Neural progenitor cell (in vitro differentiated cells): ENCODE measurements around the gene IQCF6. TPM values are rescaled to one million over a fixed set of nuclear protein-coding genes. Genes with fewer than 3 reads are reported as not detected.
"Not testable (repeated sequence)": the region's sequence is repeated elsewhere in the genome, so short reads cannot be mapped to it uniquely, and the experiment has no call there.

Source experiments
- DNase-seq: peaks from one replicate; pipeline ENCODE4 v3.0.0-alpha.2; 2016; ENCODE audit warnings: low spot score
- H2AFZ ChIP-seq: fragments of 200-600 bp; sonication (generic); replicated peaks from 2 replicates; pipeline ENCODE4 v1.6.1; 2016; ENCODE audit warnings: antibody characterized with exemption
- H3F3A ChIP-seq: fragments of 200-600 bp; sonication (generic); 2 replicates; pipeline ENCODE4 v1.6.1; 2016; ENCODE audit warnings: antibody characterized with exemption, low read depth
- H3K27ac ChIP-seq: fragments of 200-600 bp; sonication (generic); 2 replicates; pipeline ENCODE4 v1.5.1; 2016; ENCODE audit warnings: mild to moderate bottlenecking
- H3K27me3 ChIP-seq: fragments of 200-600 bp; sonication (generic); 2 replicates; pipeline ENCODE4 v1.6.1; 2016; ENCODE audit warnings: mild to moderate bottlenecking, moderate library complexity
- H3K36me3 ChIP-seq: fragments of 200-600 bp; sonication (generic); 2 replicates; pipeline ENCODE4 v1.5.1; 2016
- H3K4me1 ChIP-seq: fragments of 200-600 bp; sonication (generic); 2 replicates; pipeline ENCODE4 v1.6.1; 2016; ENCODE audit warnings: mixed run types
- H3K4me2 ChIP-seq: fragments of 200-600 bp; sonication (generic); 2 replicates; pipeline ENCODE4 v1.6.1; 2016
- H3K4me3 ChIP-seq: fragments of 200-600 bp; sonication (generic); 2 replicates; pipeline ENCODE4 v1.5.1; 2016
- H3K79me2 ChIP-seq: fragments of 200-600 bp; sonication (generic); 2 replicates; pipeline ENCODE4 v1.6.1; 2016; ENCODE audit warnings: low read depth
- H3K9ac ChIP-seq: fragments of 200-600 bp; sonication (generic); 2 replicates; pipeline ENCODE4 v1.6.1; 2016
- H3K9me3 ChIP-seq: fragments of 200-600 bp; sonication (generic); 2 replicates; pipeline ENCODE4 v1.5.1; 2016; ENCODE audit warnings: low read depth
- H4K20me1 ChIP-seq: fragments of 200-600 bp; sonication (generic); 2 replicates; pipeline ENCODE4 v1.6.1; 2016; ENCODE audit warnings: low read depth
- H3K27ac Mint-ChIP-seq: 3 replicates; pipeline ENCODE4 v1.8.0; 2021; ENCODE audit warnings: mixed read lengths
- H3K27me3 Mint-ChIP-seq: 2 replicates; pipeline ENCODE4 v1.8.0; 2022; ENCODE audit warnings: low read depth, mild to moderate bottlenecking, inconsistent platforms, moderate library complexity, mixed read lengths; ENCODE audit not compliant: insufficient read depth
- H3K36me3 Mint-ChIP-seq: 3 replicates; pipeline ENCODE4 v1.8.0; 2021; ENCODE audit warnings: mixed read lengths
- H3K4me1 Mint-ChIP-seq: 3 replicates; pipeline ENCODE4 v1.8.0; 2021; ENCODE audit warnings: mixed read lengths
- H3K4me3 Mint-ChIP-seq: 3 replicates; pipeline ENCODE4 v1.8.0; 2021; ENCODE audit warnings: mild to moderate bottlenecking, moderate library complexity, mixed read lengths
- H3K9me3 Mint-ChIP-seq: 3 replicates; pipeline ENCODE4 v1.8.0; 2020; ENCODE audit warnings: mixed read lengths
- EZH2 ChIP-seq: fragments of 200-600 bp; sonication (generic); IDR thresholded peaks from 2 replicates; pipeline ENCODE4 v1.6.1; 2017; ENCODE audit warnings: antibody characterized with exemption, mild to moderate bottlenecking, moderate library complexity
- EZH2phosphoT487 ChIP-seq: fragments of 200-600 bp; sonication (generic); IDR thresholded peaks from 2 replicates; pipeline ENCODE4 v1.6.1; 2017; ENCODE audit warnings: antibody characterized with exemption
- total RNA-seq: library from RNA; depleted of rRNA; stranded (reverse); fragments of >200 nt; gene quantifications from 2 replicates; pipeline ENCODE4 v1.2.3, GENCODE V29; 2015; ENCODE audit warnings: low replicate concordance
- TF ChIP-seq, protein P1 (sequence below): fragments of 200-600 bp; sonication (generic); IDR thresholded peaks from 2 replicates; pipeline ENCODE4 v1.5.1; 2017; ENCODE audit warnings: antibody characterized with exemption, mild to moderate bottlenecking

IQCF6 gene
- total RNA-seq, 1 donor from 2014 or later: not detected

DNA sequence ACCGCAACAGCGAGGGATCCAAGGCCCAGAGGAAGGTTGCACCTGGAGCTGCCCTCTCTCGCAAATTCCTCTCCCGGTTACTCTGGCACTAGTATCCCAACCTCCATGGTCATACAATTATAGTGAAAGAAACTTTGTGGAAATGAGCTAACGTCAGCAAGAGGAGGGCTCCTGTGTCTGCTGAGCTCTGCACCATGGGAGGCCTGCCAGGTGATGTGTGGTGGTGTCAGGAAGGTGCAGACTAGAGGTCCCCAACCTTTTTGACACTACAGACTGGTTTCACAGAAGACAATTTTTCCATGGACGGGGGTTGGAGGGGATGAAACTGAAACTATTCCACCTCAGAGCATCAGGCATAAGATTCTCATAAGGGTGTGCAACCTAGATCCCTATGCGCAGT is 13.2 kb upstream of the IQCF6 start:
- Mint-ChIP-seq H3K4me1 (no peaks in the 10 kb centered on the region), H3K4me3 (no peak overlapping the region), H3K36me3 (no peaks in the 10 kb centered on the region), H3K9me3 (no peaks in the 10 kb centered on the region), H3K27me3 (no peaks in the 10 kb centered on the region), H3K27ac (no peak overlapping the region)
- Histone ChIP-seq H3K9me3 (no peaks in the 10 kb centered on the region), H3K9ac (no peak overlapping the region), H2AFZ (no peak overlapping the region), H3K36me3 (no peaks in the 10 kb centered on the region), H3K27ac (no peak overlapping the region), H3K4me2 (no peak overlapping the region), H3K4me3 (no peak overlapping the region), H3K4me1 (peaks cover 14% of the 10 kb centered on the region), H3F3A (no peaks in the 10 kb centered on the region), H3K27me3 (no peaks in the 10 kb centered on the region), H4K20me1 (no peaks in the 10 kb centered on the region), H3K79me2 (no peaks in the 10 kb centered on the region)
- TF ChIP-seq EZH2 (no peak), EZH2phosphoT487 (no peak)
- TF ChIP-seq, protein P1, sequence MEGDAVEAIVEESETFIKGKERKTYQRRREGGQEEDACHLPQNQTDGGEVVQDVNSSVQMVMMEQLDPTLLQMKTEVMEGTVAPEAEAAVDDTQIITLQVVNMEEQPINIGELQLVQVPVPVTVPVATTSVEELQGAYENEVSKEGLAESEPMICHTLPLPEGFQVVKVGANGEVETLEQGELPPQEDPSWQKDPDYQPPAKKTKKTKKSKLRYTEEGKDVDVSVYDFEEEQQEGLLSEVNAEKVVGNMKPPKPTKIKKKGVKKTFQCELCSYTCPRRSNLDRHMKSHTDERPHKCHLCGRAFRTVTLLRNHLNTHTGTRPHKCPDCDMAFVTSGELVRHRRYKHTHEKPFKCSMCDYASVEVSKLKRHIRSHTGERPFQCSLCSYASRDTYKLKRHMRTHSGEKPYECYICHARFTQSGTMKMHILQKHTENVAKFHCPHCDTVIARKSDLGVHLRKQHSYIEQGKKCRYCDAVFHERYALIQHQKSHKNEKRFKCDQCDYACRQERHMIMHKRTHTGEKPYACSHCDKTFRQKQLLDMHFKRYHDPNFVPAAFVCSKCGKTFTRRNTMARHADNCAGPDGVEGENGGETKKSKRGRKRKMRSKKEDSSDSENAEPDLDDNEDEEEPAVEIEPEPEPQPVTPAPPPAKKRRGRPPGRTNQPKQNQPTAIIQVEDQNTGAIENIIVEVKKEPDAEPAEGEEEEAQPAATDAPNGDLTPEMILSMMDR: no peak
- no peak for DNase-seq

DNA sequence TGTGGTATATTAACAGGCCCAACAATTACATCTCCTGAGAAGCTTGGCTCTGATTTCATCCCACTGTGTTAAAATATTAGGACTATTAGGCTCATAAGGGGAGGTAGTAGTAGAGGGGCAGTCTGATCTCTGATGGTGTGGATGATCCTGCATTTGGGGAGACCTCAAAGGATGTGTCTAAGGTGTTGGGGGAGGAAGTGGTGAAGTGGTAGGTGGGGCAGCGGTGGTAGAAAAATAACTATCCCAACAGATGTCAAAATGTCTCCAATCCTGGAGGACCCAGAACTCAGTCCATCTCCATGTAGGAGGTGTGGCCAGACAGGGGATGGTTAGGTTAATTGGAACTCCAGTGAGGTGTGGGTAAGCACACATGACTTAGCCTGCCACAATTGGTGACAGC is 10.4 kb upstream of the IQCF6 start:
- Histone ChIP-seq H3K27ac (no peak overlapping the region), H3K9me3 (no peaks in the 10 kb centered on the region), H3K9ac (no peak overlapping the region), H2AFZ (no peak overlapping the region), H3K27me3 (no peaks in the 10 kb centered on the region), H3K79me2 (no peaks in the 10 kb centered on the region), H3K4me2 (no peak overlapping the region), H3K36me3 (no peaks in the 10 kb centered on the region), H3K4me3 (no peak overlapping the region), H3F3A (no peaks in the 10 kb centered on the region), H3K4me1 (peaks cover 8% of the 10 kb centered on the region), H4K20me1 (no peaks in the 10 kb centered on the region)
- TF ChIP-seq EZH2phosphoT487: no peak
- TF ChIP-seq, protein P1: no peak
- no peak for TF ChIP-seq EZH2
- H3K9me3 Mint-ChIP-seq: no peaks in the 10 kb centered on the region
- H3K4me1 Mint-ChIP-seq: no peaks in the 10 kb centered on the region
- no peaks in the 10 kb centered on the region for H3K27me3 Mint-ChIP-seq
- H3K27ac Mint-ChIP-seq: no peak overlapping the region
- H3K4me3 Mint-ChIP-seq: no peak overlapping the region
- no peaks in the 10 kb centered on the region for H3K36me3 Mint-ChIP-seq
- no peak for DNase-seq

DNA sequence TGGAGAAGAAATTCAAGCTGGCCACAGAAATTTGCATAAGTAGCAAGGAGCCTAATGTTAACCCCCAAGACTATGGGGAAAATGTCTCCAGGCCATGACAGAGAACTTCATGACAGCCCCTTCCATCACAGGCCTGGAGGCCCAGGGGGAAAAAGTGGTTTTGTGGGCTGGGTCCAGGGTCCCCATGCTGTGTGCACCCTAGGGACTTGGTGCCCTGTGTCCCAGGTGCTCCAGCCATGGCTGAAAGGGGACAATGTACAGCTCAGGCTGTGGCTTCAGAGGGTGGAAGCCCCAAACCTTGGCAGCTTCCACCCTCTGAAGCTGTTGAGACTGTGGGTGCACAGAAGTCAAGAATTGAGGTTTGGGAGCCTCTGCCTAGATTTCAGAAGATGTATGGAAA is 8.5 kb upstream of the IQCF6 start:
- H3K79me2 ChIP-seq, H4K20me1 ChIP-seq, H3K4me3 Mint-ChIP-seq, H3K4me1 Mint-ChIP-seq, H3K4me2 ChIP-seq, DNase-seq, H3K27me3 Mint-ChIP-seq, H3K4me3 ChIP-seq, H3K36me3 ChIP-seq, H3K27ac ChIP-seq, H3K9ac ChIP-seq, H3K4me1 ChIP-seq, H3K9me3 Mint-ChIP-seq, H3K27ac Mint-ChIP-seq, H3F3A ChIP-seq, H2AFZ ChIP-seq, H3K36me3 Mint-ChIP-seq, H3K9me3 ChIP-seq, H3K27me3 ChIP-seq: not testable (repeated sequence)

DNA sequence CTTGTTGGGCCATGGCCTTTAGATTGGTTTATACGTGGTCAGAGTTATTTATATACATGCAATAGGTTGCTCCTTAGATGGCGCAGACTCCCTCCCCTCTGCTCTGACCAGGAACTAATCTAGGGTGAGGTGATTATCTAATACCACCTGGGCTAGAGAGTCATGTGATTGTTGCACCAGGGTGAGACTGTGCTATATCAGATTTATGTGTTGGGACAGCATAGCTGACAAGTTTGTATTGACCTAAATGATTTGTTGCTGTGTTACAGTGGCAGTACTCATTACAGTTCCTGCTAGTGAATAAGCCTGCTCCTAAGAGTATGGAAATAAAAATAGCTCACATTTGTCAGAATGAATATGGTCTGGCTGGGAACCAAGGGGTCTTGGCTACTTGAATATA is 7.2 kb upstream of the IQCF6 start:
- H3K36me3 ChIP-seq: no peaks in the 10 kb centered on the region
- Mint-ChIP-seq H3K27ac (no peak overlapping the region), H3K27me3 (no peaks in the 10 kb centered on the region), H3K4me3 (no peak overlapping the region), H3K36me3 (no peaks in the 10 kb centered on the region), H3K9me3 (no peaks in the 10 kb centered on the region), H3K4me1 (no peaks in the 10 kb centered on the region)
- H3K4me2 ChIP-seq: no peak overlapping the region
- no peak overlapping the region for H3K27ac ChIP-seq
- no peak for DNase-seq
- no peak overlapping the region for H3K9ac ChIP-seq
- H3K9me3 ChIP-seq: no peaks in the 10 kb centered on the region
- H2AFZ ChIP-seq: no peak overlapping the region
- H3K4me1 ChIP-seq: no peaks in the 10 kb centered on the region
- H3K4me3 ChIP-seq: no peak overlapping the region
- H3K79me2 ChIP-seq: no peaks in the 10 kb centered on the region
- no peaks in the 10 kb centered on the region for H3F3A ChIP-seq
- H3K27me3 ChIP-seq: no peaks in the 10 kb centered on the region
- H4K20me1 ChIP-seq: no peaks in the 10 kb centered on the region
- TF ChIP-seq EZH2 (no peak), EZH2phosphoT487 (no peak)
- TF ChIP-seq, protein P1: no peak
